Measurements from ENCODE around the gene BMPER. TPM values are rescaled to one million over a fixed set of nuclear protein-coding genes. Genes with fewer than 3 reads are reported as not detected.

The BMPER gene
- polyA plus RNA-seq, 3 donors from 2014 or later = not detected

- DNase-seq = no peak
- Mint-ChIP-seq H3K4me1 (no peaks in the 10 kb centered on the region), H3K36me3 (no peaks in the 10 kb centered on the region), H3K9me3 (peaks cover 0 to 1% (median 0%) of the 10 kb centered on the region in 6 donors), H3K4me3 (no peak overlapping the region), H3K27ac (no peak overlapping the region), H3K27me3 (ENCODE audit: low read depth in 3 of 3) (peaks cover 6 to 13% (median 10%) of the 10 kb centered on the region in 3 donors)
These were observed 36.1 kb downstream of the BMPER start for GRCh38 chr7:33941418-33941817.

DNA sequence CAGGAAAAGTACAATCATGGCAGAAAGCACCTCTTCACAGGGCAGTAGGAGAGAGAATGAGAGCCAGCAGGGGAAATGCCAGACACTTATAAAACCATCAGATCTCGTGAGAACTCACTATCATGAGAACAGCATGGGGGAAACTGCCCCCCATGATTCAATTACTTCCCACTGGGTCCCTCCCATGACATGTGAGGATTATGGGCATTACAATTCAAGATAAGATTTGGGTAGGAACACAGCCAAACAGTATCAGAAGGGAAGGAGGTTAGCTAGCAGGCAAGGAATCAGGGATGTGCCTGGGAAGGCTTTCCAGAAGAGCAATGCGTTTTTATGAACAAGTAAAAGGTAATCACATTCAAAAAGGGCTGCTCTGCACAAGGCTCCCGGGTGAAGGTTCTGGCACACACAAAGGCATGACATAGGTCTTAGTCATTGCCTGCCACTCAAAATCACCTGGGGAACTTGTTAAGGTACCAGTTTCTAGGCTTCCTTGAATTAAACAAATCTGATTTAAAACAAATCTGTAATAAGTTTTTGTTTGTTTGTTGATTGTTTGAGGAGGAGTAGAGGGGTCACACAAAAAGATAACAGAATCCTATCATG, 40.9 kb downstream of the BMPER start:
- H3K9me3 Mint-ChIP-seq = peaks cover 0 to 5% (median 0%) of the 10 kb centered on the region in 6 donors
- DNase-seq = no peak
- H3K36me3 Mint-ChIP-seq = no peaks in the 10 kb centered on the region
- no peak overlapping the region for H3K27ac Mint-ChIP-seq
- no peaks in the 10 kb centered on the region for H3K4me1 Mint-ChIP-seq
- H3K27me3 Mint-ChIP-seq (ENCODE audit: low read depth in 3 of 3) = peaks cover 3 to 14% (median 7%) of the 10 kb centered on the region in 3 donors
- no peak overlapping the region for H3K4me3 Mint-ChIP-seq

- Mint-ChIP-seq H3K27ac (no peak overlapping the region), H3K36me3 (no peaks in the 10 kb centered on the region), H3K4me1 (no peaks in the 10 kb centered on the region), H3K9me3 (peaks cover 0 to 5% (median 0%) of the 10 kb centered on the region in 6 donors), H3K27me3 (ENCODE audit: low read depth in 3 of 3) (peaks cover 2 to 11% (median 6%) of the 10 kb centered on the region in 3 donors), H3K4me3 (no peak overlapping the region)
- no peak for DNase-seq
These were observed 44.8 kb downstream of the BMPER start for GRCh38 chr7:33950047-33950714.

DNA sequence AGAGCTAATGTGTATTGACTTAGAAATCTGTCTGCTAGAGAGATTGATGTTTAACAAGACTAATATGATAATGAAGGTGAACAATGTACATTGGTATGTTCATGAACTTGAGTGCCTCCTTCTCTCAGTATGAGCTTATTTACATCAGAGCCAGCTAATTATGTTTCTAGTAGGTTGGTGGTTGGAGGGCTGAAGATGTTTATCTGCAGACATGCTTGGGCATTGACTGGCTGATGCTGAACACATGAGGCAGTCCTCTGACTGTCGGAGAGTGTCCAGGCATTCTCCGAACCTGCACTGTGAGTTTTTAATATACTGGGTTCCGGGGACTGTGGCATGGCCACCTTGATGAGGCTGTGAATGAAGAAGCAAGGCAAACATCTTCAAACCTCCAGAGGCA, 47.5 kb downstream of the BMPER start:
- no peak for DNase-seq
- H3K9me3 Mint-ChIP-seq = peaks cover 0 to 5% (median 0%) of the 10 kb centered on the region in 6 donors

DNA sequence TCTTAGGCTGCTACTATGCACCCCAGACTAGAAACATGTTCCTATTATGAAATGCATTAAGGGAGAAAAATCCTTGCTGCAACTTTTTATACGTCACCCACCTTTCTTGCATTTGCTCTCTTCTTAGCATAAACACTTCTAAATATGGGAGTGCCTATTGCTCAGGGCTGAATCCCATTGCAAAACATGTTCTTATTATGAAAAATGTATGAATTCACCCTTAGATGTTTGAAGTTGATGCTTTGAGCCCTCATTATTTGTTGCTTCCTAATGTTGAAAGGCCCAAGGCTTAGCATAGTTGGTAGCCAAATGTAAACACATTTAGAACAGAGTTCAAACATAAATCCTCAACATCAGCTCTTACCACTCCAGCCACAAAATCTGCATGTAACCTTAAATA, 52.8 kb downstream of the BMPER start:
- H3K4me3 Mint-ChIP-seq = no peak overlapping the region
- DNase-seq = no peak
- no peaks in the 10 kb centered on the region for H3K36me3 Mint-ChIP-seq
- no peak overlapping the region for H3K27ac Mint-ChIP-seq
- H3K4me1 Mint-ChIP-seq = no peaks in the 10 kb centered on the region
- peaks cover 0 to 4% (median 2%) of the 10 kb centered on the region in 3 donors for H3K27me3 Mint-ChIP-seq (ENCODE audit: low read depth in 3 of 3)
- H3K9me3 Mint-ChIP-seq = no peaks in the 10 kb centered on the region

More for the DNA sequence above, 47.5 kb downstream of the BMPER start:
- Mint-ChIP-seq H3K4me1 (no peaks in the 10 kb centered on the region), H3K4me3 (no peak overlapping the region), H3K27ac (no peak overlapping the region), H3K27me3 (ENCODE audit: low read depth in 3 of 3) (peaks cover 3 to 6% (median 5%) of the 10 kb centered on the region in 3 donors), H3K36me3 (no peaks in the 10 kb centered on the region)

DNA sequence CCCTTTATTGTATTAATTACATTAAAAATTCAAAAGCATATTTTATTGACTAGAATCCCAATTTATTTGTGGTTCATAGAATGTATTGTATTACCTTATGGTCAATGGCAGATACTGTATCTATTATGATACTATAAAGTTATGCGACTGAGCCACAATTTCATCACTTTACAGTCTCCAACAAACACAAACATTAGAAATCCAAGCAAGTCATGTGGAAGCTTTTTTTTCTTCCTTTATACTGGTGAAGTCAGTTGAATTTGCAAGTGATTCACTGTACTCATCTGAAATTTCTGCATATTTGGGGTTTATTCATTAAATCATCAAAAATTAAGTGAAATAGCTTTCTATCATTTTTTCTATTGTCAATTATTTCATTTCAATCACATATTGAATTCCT, 54.3 kb downstream of the BMPER start:
- Mint-ChIP-seq H3K4me3 (no peak overlapping the region), H3K9me3 (no peaks in the 10 kb centered on the region), H3K27me3 (ENCODE audit: low read depth in 3 of 3) (peaks cover 0 to 9% (median 2%) of the 10 kb centered on the region in 3 donors), H3K4me1 (no peaks in the 10 kb centered on the region), H3K27ac (no peak overlapping the region), H3K36me3 (no peaks in the 10 kb centered on the region)
- DNase-seq = no peak

- Mint-ChIP-seq H3K27me3 (ENCODE audit: low read depth in 3 of 3) (peaks cover 0 to 5% (median 0%) of the 10 kb centered on the region in 3 donors), H3K36me3 (no peaks in the 10 kb centered on the region), H3K4me1 (no peaks in the 10 kb centered on the region), H3K4me3 (no peak overlapping the region), H3K27ac (no peak overlapping the region), H3K9me3 (no peaks in the 10 kb centered on the region)
- DNase-seq = no peak
These were observed 56.6 kb downstream of the BMPER start for GRCh38 chr7:33961948-33962347.

DNA sequence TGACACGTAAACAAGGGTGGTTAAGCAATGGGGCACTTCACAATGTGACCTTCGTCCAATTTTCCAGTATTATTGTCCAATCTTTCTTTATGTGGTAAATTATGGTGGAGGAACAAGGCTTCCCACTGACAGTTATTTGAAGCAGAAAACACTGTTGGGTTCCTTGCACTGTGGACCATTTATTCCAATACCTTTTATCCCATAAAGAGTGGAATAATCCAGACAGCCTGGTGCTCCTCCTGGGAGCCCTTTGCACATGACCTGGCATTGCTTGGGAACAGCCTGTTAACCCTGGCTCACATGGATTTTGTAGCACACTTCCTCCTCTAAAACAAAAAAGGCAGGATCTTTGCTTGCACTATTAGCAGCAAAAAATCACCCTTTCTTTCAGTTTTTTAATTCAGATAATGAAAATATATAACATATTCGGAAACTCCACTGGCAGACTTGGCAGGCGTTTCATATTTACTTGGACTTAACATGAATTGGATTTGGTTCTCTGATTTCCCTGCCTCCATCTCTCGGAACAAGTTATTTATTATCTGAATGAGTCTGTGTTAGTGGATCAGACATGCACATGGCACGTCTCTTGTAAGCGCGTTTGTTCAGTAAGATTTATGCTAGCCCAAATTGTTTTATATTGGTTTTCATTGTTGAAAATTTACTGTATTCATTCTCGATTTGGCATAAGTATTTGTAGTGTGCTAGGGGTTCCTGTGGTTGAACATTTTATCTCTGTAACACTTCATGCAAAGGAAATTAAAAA, 59.3 kb downstream of the BMPER start:
- Mint-ChIP-seq H3K27ac (no peak overlapping the region), H3K9me3 (no peaks in the 10 kb centered on the region), H3K36me3 (no peaks in the 10 kb centered on the region), H3K4me3 (no peak overlapping the region), H3K27me3 (ENCODE audit: low read depth in 3 of 3) (peaks cover 0 to 5% (median 0%) of the 10 kb centered on the region in 3 donors), H3K4me1 (no peaks in the 10 kb centered on the region)
- no peak for DNase-seq

DNA sequence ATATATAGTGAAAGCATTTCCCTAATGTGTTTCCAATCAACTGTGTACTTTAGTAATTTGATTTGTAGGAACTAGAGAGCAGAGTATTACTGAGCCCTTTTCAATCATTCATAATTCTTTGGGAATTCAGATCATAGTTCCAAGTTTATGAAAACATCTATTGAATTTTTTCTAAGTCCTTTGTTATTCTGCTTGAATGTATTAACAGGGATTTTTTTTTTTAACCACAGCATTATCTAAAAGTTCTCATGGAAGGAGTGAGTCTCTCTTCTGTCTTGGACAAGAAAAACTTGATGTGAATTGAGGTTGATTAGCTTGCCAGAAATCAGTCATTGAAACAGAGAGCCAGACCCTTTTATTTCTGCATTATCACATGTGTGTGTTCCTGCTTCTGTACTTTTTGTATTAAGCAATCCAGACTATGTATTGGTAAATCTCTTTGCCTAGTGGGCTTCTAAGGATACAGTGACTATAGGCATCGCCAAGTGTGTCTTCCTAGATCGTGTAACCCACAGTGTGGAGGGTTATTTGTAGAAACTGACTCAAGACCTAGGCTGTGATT, 59.9 kb downstream of the BMPER start:
- H3K27me3 Mint-ChIP-seq (ENCODE audit: low read depth in 3 of 3) = peaks cover 0 to 5% (median 1%) of the 10 kb centered on the region in 3 donors
- no peaks in the 10 kb centered on the region for H3K36me3 Mint-ChIP-seq
- H3K9me3 Mint-ChIP-seq = no peaks in the 10 kb centered on the region
- H3K27ac Mint-ChIP-seq = no peak overlapping the region
- no peak for DNase-seq
- no peak overlapping the region for H3K4me3 Mint-ChIP-seq
- no peaks in the 10 kb centered on the region for H3K4me1 Mint-ChIP-seq

- H3K9me3 Mint-ChIP-seq = peaks cover 0 to 3% (median 0%) of the 10 kb centered on the region in 6 donors
- no peaks in the 10 kb centered on the region for H3K4me1 Mint-ChIP-seq
- H3K4me3 Mint-ChIP-seq = no peak overlapping the region
- no peak for DNase-seq
- no peaks in the 10 kb centered on the region for H3K36me3 Mint-ChIP-seq
- peaks cover 0 to 6% (median 2%) of the 10 kb centered on the region in 3 donors for H3K27me3 Mint-ChIP-seq (ENCODE audit: low read depth in 3 of 3)
- no peak overlapping the region for H3K27ac Mint-ChIP-seq
These were observed 63.3 kb downstream of the BMPER start for GRCh38 chr7:33968591-33968990.

DNA sequence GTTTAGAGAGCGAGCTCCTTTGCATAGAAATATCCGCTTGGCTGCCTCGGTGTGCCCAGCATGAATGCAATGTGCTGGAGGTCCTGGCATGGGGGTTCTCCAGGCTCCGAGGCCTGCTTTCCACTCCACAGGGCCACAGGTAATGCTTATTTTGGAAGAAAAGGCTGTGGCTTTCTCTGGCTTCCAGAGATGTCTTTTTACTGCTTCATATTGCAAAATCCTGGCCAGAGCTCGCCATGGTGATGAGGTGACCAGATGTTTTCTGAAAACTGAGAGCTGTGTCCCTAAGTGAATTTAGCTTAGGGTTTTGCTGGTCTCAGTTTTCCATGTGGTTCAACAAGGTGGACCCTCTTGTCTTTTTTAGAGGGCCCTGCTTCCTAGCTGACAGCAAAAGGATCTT, 65.2 kb downstream of the BMPER start:
- Mint-ChIP-seq H3K27ac (no peak overlapping the region), H3K27me3 (ENCODE audit: low read depth in 3 of 3) (peaks cover 0 to 2% (median 1%) of the 10 kb centered on the region in 3 donors)

GRCh38 chr7:33971106-33971505, 65.8 kb downstream of the BMPER start:
- H3K36me3 Mint-ChIP-seq = no peaks in the 10 kb centered on the region
- peaks cover 0 to 3% (median 0%) of the 10 kb centered on the region in 6 donors for H3K9me3 Mint-ChIP-seq
- no peak overlapping the region for H3K4me3 Mint-ChIP-seq
- H3K4me1 Mint-ChIP-seq = no peaks in the 10 kb centered on the region
- no peak for DNase-seq
- no peak overlapping the region for H3K27ac Mint-ChIP-seq
- peaks cover 0 to 2% (median 1%) of the 10 kb centered on the region in 3 donors for H3K27me3 Mint-ChIP-seq (ENCODE audit: low read depth in 3 of 3)

More for the DNA sequence above, 65.2 kb downstream of the BMPER start:
- Mint-ChIP-seq H3K36me3 (no peaks in the 10 kb centered on the region), H3K4me3 (no peak overlapping the region), H3K9me3 (peaks cover 0 to 3% (median 0%) of the 10 kb centered on the region in 6 donors), H3K4me1 (no peaks in the 10 kb centered on the region)
- no peak for DNase-seq

DNA sequence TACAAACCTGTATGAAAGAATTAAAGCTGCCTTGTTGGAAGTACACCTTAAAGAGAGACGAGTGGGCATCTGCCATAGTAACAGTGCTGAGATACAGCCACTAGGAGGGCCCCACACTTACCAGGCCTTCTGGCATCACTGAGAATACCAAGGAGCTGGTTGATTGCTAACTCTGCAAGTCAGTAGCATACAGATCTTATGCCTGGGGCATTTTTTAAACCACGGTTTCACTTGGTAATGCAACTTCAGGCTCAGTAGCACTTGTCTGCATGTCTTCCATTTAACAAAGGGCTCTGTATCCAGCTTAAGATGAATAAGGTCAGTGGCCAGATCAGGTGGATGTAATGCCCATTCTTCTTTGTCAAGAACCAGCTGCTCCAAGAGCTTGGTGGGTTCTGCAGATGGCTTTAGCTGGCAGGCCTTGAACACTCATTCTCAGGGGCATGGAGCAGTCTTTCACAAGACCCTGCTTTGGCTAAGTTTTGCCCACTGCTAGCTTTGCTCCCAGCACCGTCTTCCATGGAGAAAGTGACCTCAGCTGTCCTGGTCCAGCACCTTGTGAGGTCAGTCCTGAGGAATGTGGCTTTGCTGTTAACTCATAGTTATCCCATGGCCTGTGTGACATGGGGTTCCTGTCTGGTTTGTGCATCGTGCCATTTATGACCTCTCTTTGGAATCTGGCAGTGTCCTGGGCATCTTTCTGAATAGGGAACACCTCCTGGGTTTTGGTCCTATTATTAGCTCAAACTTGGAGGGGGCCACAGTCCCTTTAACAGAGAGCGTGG, 68.1 kb downstream of the BMPER start:
- H3K36me3 Mint-ChIP-seq = no peaks in the 10 kb centered on the region

More for the DNA sequence above, 68.1 kb downstream of the BMPER start:
- Mint-ChIP-seq H3K27ac (no peak overlapping the region), H3K4me1 (no peaks in the 10 kb centered on the region), H3K9me3 (peaks cover 0 to 3% (median 0%) of the 10 kb centered on the region in 6 donors), H3K4me3 (no peak overlapping the region), H3K27me3 (ENCODE audit: low read depth in 3 of 3) (peaks cover 2 to 4% (median 3%) of the 10 kb centered on the region in 3 donors)
- DNase-seq = no peak

Data from immature natural killer cell (primary cell).